HepG2 (cell line): ENCODE data around the gene DPYD. TPM values are rescaled to one million over a fixed set of nuclear protein-coding genes. Genes with fewer than 3 reads are reported as not detected.

Experiments used
- ATAC-seq: fragments of 200-7000 bp; cut with Tn5 transposase; 3 replicates; pipeline ENCODE4 v1.9.1; 2020; ENCODE audit warnings: mild to moderate bottlenecking, moderate library complexity
- BruUV-seq: library from RNA; stranded (reverse); fragments of 400-500 nt; replicated peaks from 2 replicates; lab custom pipeline; 2021; lab: Mats Ljungman, UMichigan
- CTCF ChIA-PET: fragments of 300-600 bp; formaldehyde crosslinking; extraction: SDS; loops from one replicate; lab custom pipeline; 2021; ENCODE audit warnings: low total read pairs, inconsistent platforms, low intra/inter-chr PET ratio; lab: Yijun Ruan, JAX
- POLR2A ChIA-PET: fragments of 350-600 bp; sonication (Branson Sonifier 250); formaldehyde crosslinking; loops from one replicate; lab custom pipeline; 2020; ENCODE audit warnings: antibody characterized with exemption, inconsistent platforms; lab: Yijun Ruan, JAX
- DNase-seq: peaks from one replicate; pipeline ENCODE4 v3.0.0-alpha.2; 2015; ENCODE audit warnings: low spot score
- FAIRE-seq: peaks from 3 replicates; lab custom pipeline; 2011; peaks lifted over from hg19 to GRCh38; lab: Jason Lieb, UNC
- H2AFZ ChIP-seq: one replicate; pipeline ENCODE4 v1.6.1; 2011; ENCODE audit warnings: low read length, inconsistent platforms
- H3K27ac ChIP-seq: fragments of 300-600 bp; 3 replicates; pipeline ENCODE4 v1.8.0; 2011; ENCODE audit warnings: mixed run types, mild to moderate bottlenecking, mixed read lengths, low read length, inconsistent platforms; ENCODE audit not compliant: insufficient read depth; ENCODE audit errors: extremely low read length
- H3K27me3 ChIP-seq, 2 experiments: fragments of 200-600 bp in 1 of 2; 2 replicates in 1 of 2; 3 replicates in 1 of 2; pipeline versions ENCODE4 v1.6.0 to v1.8.0; 2011; ENCODE audit warnings: low read length in 2 of 2, mild to moderate bottlenecking in 2 of 2, moderate library complexity in 2 of 2, inconsistent platforms in 1 of 2; ENCODE audit not compliant: insufficient read depth in 2 of 2, control insufficient read depth in 1 of 2
- H3K36me3 ChIP-seq, 2 experiments: fragments of 200-600 bp in 1 of 2; replicated peaks in 1 of 2; 2 replicates in 1 of 2; 3 replicates in 1 of 2; pipeline versions ENCODE4 v1.5.1 to v1.8.0; 2011; ENCODE audit warnings: low read length in 2 of 2, inconsistent platforms in 1 of 2; ENCODE audit not compliant: insufficient read depth in 2 of 2, control insufficient read depth in 1 of 2
- H3K4me1 ChIP-seq: 2 replicates; pipeline ENCODE4 v1.5.1; 2012; ENCODE audit warnings: low read length, inconsistent platforms; ENCODE audit not compliant: insufficient read depth
- H3K4me2 ChIP-seq: 2 replicates; pipeline ENCODE4 v1.6.0; 2011; ENCODE audit warnings: low read depth, low read length, inconsistent platforms
- H3K4me3 ChIP-seq, 3 experiments: fragments of 200-600 bp in 1 of 3; sonication (generic), shearing (Covaris generic) in 1 of 3; replicated peaks in 1 of 3; 2 replicates each; pipeline ENCODE4 v1.5.1; 2011 to 2016; ENCODE audit warnings: low read length in 3 of 3, inconsistent platforms in 2 of 3, low read depth in 2 of 3, mild to moderate bottlenecking in 2 of 3, control low read depth in 1 of 3, mixed read lengths in 1 of 3; ENCODE audit not compliant: insufficient read depth in 1 of 3
- H3K79me2 ChIP-seq: one replicate; pipeline ENCODE4 v1.6.1; 2011; ENCODE audit warnings: low read length, inconsistent platforms; ENCODE audit not compliant: insufficient read depth
- H3K9ac ChIP-seq: 2 replicates; pipeline ENCODE4 v1.6.0; 2011; ENCODE audit warnings: mild to moderate bottlenecking, low read depth, low read length, inconsistent platforms; ENCODE audit not compliant: insufficient read depth
- H3K9me3 ChIP-seq: 2 replicates; pipeline ENCODE4 v1.5.1; 2012; ENCODE audit warnings: mild to moderate bottlenecking, low read length
- H4K20me1 ChIP-seq: 2 replicates; pipeline ENCODE4 v1.6.0; 2011; ENCODE audit warnings: inconsistent platforms, mild to moderate bottlenecking, low read length, moderate library complexity; ENCODE audit not compliant: insufficient read depth
- ERF ChIP-seq: IDR thresholded peaks from 2 replicates; pipeline ENCODE4 v1.6.1; 2018; ENCODE audit warnings: missing biosample characterization, missing genetic modification reagents
- GFI1 ChIP-seq: sonication (generic); formaldehyde crosslinking; IDR thresholded peaks from 2 replicates; pipeline ENCODE4 v1.5.0; 2020; ENCODE audit warnings: missing genetic modification reagents, mild to moderate bottlenecking, borderline replicate concordance
- POLR2AphosphoS2 ChIP-seq: IDR thresholded peaks from 2 replicates; pipeline ENCODE4 v1.6.1; 2011; ENCODE audit warnings: low read depth, low read length, improper control_type of control experiment
- RARG ChIP-seq: sonication (generic); formaldehyde crosslinking; IDR thresholded peaks from 2 replicates; pipeline ENCODE4 v1.4.0; 2020; ENCODE audit warnings: low read depth, mild to moderate bottlenecking, missing genetic modification reagents
- RFXAP ChIP-seq: sonication (generic); formaldehyde crosslinking; IDR thresholded peaks from 2 replicates; pipeline ENCODE4 v1.4.0; 2020; ENCODE audit warnings: missing genetic modification reagents, borderline replicate concordance
- SMARCE1 ChIP-seq: fragments of 450-650 bp; IDR thresholded peaks from 2 replicates; pipeline ENCODE4 v1.6.1; 2017; ENCODE audit warnings: borderline replicate concordance
- ZFP1 ChIP-seq: IDR thresholded peaks from 2 replicates; pipeline ENCODE4 v1.6.1; 2016
- ZNF20 ChIP-seq: sonication (generic); formaldehyde crosslinking; IDR thresholded peaks from 2 replicates; pipeline ENCODE4 v1.4.0; 2020; ENCODE audit warnings: mild to moderate bottlenecking, moderate library complexity, missing genetic modification reagents
- in situ Hi-C: cut with HindIII; loops from 2 replicates; pipeline ENCODE4 v1.10.0; 2017; ENCODE audit warnings: low pct_unique_long_range_greater_than_20kb; ENCODE audit not compliant: extremely low pct_ligation_motif_present
- intact Hi-C: fragments of 100-400 bp; cut with micrococcal nuclease; formaldehyde crosslinking; loops from one replicate; pipeline ENCODE4 v1.10.0; 2022; ENCODE audit not compliant: unreplicated experiment
- polyA plus RNA-seq, 8 experiments: library from polyadenylated mRNA; depleted of rRNA in 3 of 8; stranded (reverse) in 7 of 8; unstranded in 1 of 8; fragments of >200 nt; fragmentation: Illumina TruSeq in 4 of 8; extraction: Trizol in 4 of 8; gene quantifications; 2 replicates each; pipeline versions ENCODE4 v1.2.1 to v1.2.3, GENCODE V29; 2011 to 2016; ENCODE audit warnings: low read depth in 4 of 8, missing spikeins in 1 of 8, mixed read lengths in 1 of 8; ENCODE audit not compliant: insufficient read depth in 1 of 8
- total RNA-seq, 5 experiments: library from RNA; depleted of rRNA; stranded (reverse); fragments of >200 nt; fragmentation: Illumina TruSeq; extraction: Trizol; gene quantifications; 2 replicates each; pipeline ENCODE4 v1.2.3, GENCODE V29; 2016; ENCODE audit warnings: low read depth in 1 of 5
- TF ChIP-seq, protein P1 (sequence below): sonication (generic); formaldehyde crosslinking; IDR thresholded peaks from 2 replicates; pipeline ENCODE4 v1.8.1; 2023; ENCODE audit warnings: mild to moderate bottlenecking, inconsistent platforms, moderate library complexity, missing genetic modification reagents, borderline replicate concordance
- TF ChIP-seq, protein P2 (sequence below): sonication (generic); formaldehyde crosslinking; IDR thresholded peaks from 2 replicates; pipeline ENCODE4 v1.9.0; 2021; ENCODE audit warnings: missing genetic modification reagents, mild to moderate bottlenecking, borderline replicate concordance
- TF ChIP-seq, protein P3 (sequence below): fragments of 450-650 bp; IDR thresholded peaks from 2 replicates; pipeline ENCODE4 v1.6.1; 2016

Gene DPYD
- total and polyA plus RNA-seq, 2 of the 13 experiments (the other 11 are each of a cell fraction or from before 2014, with no cell fraction given) = 1.3 to 3.4 TPM

DNA sequence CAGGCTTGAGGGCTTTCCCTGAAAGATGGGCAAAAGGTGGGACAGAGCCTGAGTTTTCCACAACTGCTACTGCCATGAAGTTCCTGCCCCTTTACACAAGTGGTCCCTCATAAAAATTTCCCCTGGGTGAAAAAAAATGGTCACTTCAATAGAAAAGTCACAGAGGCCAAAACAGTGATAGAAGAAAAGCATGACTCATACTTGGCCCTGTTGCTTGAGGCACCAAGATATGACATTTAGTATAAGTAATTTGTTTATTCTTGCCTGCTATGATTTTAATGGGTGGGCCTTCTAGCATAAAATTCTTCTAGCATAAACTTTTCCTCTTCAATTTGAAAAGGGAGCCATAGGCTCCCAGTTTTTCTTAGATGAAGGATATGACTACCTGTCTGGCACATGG lies 280.2 kb downstream of the DPYD start:
- ATAC-seq = no peak
- H3K36me3 ChIP-seq = no peaks in the 10 kb centered on the region
- no TSS peak for BruUV-seq
- no peak overlapping the region for H2AFZ ChIP-seq
- H3K4me1 ChIP-seq = no peaks in the 10 kb centered on the region
- H3K9ac ChIP-seq = no peak overlapping the region
- FAIRE-seq = no peak
- H3K9me3 ChIP-seq = peaks cover 35% of the 10 kb centered on the region
- no peak overlapping the region for H3K4me3 ChIP-seq
- intact Hi-C loops = no loop called here
- H3K79me2 ChIP-seq = no peaks in the 10 kb centered on the region
- no peak for DNase-seq
- POLR2A ChIA-PET = no interaction called here
- H3K4me2 ChIP-seq = no peak overlapping the region
- TF ChIP-seq RARG (CRISPR knock-in tag) (no peak), ZFP1 (CRISPR knock-in tag) (no peak)
- no peaks in the 10 kb centered on the region for H3K27me3 ChIP-seq
- no peak overlapping the region for H3K27ac ChIP-seq
- in situ Hi-C loops = no loop called here
- CTCF ChIA-PET = no interaction called here
- H4K20me1 ChIP-seq = no peaks in the 10 kb centered on the region

DNA sequence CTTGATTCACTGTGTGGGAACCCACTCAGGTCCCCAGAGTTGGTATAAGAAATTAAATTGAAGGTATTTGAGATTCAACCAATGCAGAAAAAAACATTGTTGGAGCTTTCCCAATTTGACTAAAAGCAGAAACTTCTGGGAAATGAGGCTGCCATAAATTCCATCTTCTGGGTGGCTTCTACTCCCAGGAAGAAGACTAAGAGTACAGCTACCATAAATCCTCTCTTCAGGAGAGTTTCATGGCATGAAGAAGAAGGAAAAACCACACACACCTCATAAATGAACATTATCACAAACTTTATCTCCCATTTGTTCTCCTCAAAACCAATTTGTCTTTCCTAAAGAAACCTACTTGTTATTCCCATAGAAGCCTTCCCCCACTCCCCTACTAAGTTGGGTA lies 283.9 kb downstream of the DPYD start:
- FAIRE-seq (no peak), ATAC-seq (no peak), DNase-seq (no peak)
- peaks cover 9% of the 10 kb centered on the region; the same call in 1 of the 2 replicates for H3K4me1 ChIP-seq
- ChIA-PET CTCF (no interaction called here), POLR2A (no interaction called here)
- H3K9me3 ChIP-seq = peaks cover 45% of the 10 kb centered on the region
- TF ChIP-seq, protein P1, sequence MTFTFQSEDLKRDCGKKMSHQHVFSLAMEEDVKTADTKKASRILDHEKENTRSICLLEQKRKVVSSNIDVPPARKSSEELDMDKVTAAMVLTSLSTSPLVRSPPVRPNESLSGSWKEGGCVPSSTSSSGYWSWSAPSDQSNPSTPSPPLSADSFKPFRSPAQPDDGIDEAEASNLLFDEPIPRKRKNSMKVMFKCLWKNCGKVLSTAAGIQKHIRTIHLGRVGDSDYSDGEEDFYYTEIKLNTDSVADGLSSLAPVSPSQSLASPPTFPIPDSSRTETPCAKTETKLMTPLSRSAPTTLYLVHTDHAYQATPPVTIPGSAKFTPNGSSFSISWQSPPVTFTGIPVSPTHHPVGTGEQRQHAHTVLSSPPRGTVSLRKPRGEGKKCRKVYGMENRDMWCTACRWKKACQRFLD = no peak
- TF ChIP-seq ZNF20 (CRISPR knock-in tag) (no peak), ERF (no peak), RFXAP (CRISPR knock-in tag) (no peak), GFI1 (CRISPR knock-in tag) (no peak), SMARCE1 (no peak), POLR2AphosphoS2 (no peak)
- TF ChIP-seq, protein P2, sequence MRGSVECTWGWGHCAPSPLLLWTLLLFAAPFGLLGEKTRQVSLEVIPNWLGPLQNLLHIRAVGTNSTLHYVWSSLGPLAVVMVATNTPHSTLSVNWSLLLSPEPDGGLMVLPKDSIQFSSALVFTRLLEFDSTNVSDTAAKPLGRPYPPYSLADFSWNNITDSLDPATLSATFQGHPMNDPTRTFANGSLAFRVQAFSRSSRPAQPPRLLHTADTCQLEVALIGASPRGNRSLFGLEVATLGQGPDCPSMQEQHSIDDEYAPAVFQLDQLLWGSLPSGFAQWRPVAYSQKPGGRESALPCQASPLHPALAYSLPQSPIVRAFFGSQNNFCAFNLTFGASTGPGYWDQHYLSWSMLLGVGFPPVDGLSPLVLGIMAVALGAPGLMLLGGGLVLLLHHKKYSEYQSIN (CRISPR knock-in tag) = no peak
- TF ChIP-seq, protein P3, sequence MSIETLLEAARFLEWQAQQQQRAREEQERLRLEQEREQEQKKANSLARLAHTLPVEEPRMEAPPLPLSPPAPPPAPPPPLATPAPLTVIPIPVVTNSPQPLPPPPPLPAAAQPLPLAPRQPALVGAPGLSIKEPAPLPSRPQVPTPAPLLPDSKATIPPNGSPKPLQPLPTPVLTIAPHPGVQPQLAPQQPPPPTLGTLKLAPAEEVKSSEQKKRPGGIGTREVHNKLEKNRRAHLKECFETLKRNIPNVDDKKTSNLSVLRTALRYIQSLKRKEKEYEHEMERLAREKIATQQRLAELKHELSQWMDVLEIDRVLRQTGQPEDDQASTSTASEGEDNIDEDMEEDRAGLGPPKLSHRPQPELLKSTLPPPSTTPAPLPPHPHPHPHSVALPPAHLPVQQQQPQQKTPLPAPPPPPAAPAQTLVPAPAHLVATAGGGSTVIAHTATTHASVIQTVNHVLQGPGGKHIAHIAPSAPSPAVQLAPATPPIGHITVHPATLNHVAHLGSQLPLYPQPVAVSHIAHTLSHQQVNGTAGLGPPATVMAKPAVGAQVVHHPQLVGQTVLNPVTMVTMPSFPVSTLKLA = no peak
- no peaks in the 10 kb centered on the region for H3K36me3 ChIP-seq
- in situ Hi-C loops = no loop called here
- H4K20me1 ChIP-seq = no peaks in the 10 kb centered on the region
- H3K4me2 ChIP-seq = no peak overlapping the region
- no TSS peak for BruUV-seq
- intact Hi-C loops = no loop called here
- no peak overlapping the region for H3K4me3 ChIP-seq
- H3K27me3 ChIP-seq = no peaks in the 10 kb centered on the region
- H2AFZ ChIP-seq = no peak overlapping the region
- no peak overlapping the region for H3K27ac ChIP-seq
- H3K9ac ChIP-seq = no peak overlapping the region
- H3K79me2 ChIP-seq = no peaks in the 10 kb centered on the region
